Measurements from ENCODE around the gene CHMP4B. TPM values are rescaled to one million over a fixed set of nuclear protein-coding genes. Genes with fewer than 3 reads are reported as not detected.

CHMP4B gene
- total RNA-seq, 2 experiments from 2014 or later = 84.0 to 87.6 TPM

- CTCF ChIA-PET = interaction anchor here (0.7 to 1.7 kb wide), 2 partner anchors 18 to 21 kb away, joined by 3 to 6 read pairs; no protein-coding TSS in a partner anchor
- POLR2A ChIA-PET = interaction anchor here (0.6 to 2.4 kb wide), 5 partner anchors 9 to 299 kb away, joined by 3 to 14 read pairs (median 4); partner anchors contain the start of genes EIF2S2 and PXMP4
Observed at GRCh38 chr20:33812908-33813462, 1.8 kb downstream of the CHMP4B start.

DNA sequence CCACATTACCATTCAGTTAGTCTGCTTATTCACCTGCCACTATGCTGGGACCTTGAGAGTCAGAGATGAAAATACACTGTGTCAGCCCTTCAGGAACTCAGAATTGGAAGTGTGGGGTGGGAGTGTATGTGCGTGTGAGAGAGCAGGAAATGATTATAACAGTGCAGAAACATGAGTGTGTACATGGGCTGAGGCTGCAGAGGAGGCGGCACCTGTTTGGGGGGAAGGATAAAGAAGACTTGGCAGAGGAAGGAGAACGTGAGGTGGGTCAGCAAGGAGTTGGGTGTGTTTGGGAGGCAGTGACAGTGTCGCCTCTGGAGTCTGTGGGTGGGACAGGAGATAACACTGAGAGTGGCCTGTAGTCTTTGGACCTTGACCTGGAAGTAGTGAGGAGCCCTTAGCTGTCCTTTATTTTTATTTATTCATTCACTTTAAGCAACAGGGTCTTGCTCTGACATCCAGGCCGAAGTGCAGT, 3.1 kb downstream of the CHMP4B start:
- CTCF ChIA-PET = interaction anchor here (0.6 kb wide), 2 partner anchors 11 to 1276 kb away, joined by 3 read pairs; no protein-coding TSS in a partner anchor
- POLR2A ChIA-PET = interaction anchor here (1.1 kb wide), 1 partner anchor 10 kb away, joined by 4 read pairs; no protein-coding TSS in a partner anchor

DNA sequence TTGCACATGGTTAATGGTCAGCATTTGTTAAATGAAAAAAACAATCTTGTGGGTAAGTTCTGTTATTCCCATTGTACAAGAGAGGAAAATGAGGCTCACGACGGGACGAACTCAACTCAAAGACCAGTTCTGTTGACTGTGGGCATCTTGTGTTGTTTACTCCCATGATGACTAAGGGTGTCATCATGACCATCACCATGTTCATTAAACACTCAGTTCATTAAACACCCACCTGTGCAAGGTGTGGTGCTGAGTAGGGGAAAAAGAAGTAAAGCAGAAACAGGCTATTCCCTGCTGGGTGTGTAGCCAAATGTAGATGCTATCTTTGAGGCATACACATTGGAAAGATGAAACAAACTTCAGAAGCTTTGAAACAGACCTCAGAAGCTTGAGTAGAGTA, 4.5 kb downstream of the CHMP4B start:
- ChIA-PET POLR2A (no interaction called here), CTCF (no interaction called here)

DNA sequence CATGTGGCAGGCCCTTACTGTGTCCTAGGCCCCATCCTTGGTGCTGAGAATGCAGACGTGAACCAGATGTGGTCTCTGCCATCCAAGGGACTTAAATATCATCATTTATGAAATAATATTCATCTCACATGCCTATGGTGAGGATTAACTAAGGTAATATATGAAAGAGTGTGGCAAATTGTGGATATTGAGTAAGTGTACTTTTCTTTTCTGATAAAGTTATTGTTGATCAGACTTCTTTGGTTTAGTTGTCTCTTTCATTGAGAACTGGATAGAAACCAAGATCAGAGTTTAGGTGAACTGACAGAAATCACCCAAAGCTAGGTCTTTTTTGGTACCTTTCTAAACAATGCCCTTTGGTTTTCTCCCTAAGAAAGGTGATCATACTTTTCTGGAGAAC, 5.0 kb downstream of the CHMP4B start:
- CTCF ChIA-PET = no interaction called here

GRCh38 chr20:33817411-33817810, 6.3 kb downstream of the CHMP4B start:
- POLR2A ChIA-PET = no interaction called here
- CTCF ChIA-PET = no interaction called here

More for the DNA sequence above, 5.0 kb downstream of the CHMP4B start:
- POLR2A ChIA-PET = no interaction called here

- ChIA-PET POLR2A (interaction anchor here (0.6 kb wide), 1 partner anchor 244 kb away, joined by 3 read pairs; no protein-coding TSS in a partner anchor), CTCF (interaction anchor here (1.2 kb wide), 1 partner anchor 28 kb away, joined by 5 read pairs; no protein-coding TSS in a partner anchor)
Observed at GRCh38 chr20:33819456-33819855, 8.3 kb downstream of the CHMP4B start.

DNA sequence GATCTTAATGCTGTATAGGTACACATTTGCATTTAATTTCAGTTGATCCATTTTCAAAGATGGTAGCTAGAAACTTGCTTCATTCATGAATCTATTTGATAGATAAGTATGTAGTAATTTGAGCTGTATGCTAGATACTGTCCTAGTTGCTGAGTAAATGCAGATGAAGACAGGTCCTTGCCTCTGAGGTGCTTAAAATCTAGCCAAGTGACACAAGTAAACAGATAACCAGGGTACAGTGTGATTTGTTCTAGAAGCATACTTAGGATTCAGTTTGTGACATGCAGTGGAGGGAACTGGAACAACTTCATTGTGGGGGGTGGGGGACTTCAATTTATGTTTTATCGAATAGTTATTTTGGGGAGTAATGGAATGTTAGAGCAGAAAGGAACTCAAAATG, 9.2 kb downstream of the CHMP4B start:
- POLR2A ChIA-PET = no interaction called here

DNA sequence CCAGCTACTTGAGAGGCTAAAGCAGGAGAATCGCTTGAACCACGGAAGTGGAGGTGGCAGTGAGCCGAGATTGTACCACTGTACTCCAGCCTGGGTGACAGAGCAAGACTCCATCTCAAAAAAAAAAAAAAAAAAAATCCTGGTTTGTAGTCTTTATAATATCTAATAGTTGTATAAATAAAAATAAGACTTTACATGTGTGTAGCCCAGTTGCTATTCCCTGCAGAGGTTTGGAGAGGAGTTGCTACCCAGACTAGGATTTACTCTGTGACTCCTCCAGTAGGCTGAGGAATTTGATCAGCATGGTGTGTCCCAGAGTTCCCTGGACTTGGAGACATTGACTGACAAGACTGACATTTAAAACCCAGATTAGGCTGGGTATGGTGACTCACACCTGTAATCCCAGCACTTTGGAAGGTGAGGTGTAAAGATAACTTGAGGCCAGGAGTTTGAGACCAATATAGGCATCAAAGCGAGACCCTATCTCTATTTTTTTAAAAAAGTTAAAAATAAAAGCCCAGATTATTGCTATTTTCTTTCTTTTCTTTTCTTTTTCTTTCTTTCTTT, 10.2 kb downstream of the CHMP4B start:
- ChIA-PET CTCF (no interaction called here), POLR2A (no interaction called here)

More for the DNA sequence above, 9.2 kb downstream of the CHMP4B start:
- CTCF ChIA-PET = no interaction called here

DNA sequence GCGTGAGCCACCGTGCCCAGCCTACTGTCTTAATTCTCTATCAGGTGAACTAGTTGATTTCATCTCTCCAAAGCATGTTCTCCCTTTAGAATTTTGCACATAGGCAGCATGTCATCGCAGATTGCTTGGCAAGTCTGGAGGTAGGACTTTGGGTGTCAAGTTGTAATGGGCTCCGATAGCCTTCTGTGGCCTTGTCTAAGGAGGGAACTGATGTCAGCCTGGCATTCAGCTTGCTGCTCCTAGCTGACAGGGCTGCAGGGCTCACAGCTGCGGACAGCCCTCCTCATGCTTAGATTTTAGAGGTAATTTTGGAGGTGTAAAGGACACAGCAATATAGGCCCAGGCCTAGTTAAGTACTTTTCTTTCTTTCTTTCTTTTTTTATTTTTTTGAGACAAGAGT, 11.3 kb downstream of the CHMP4B start:
- ChIA-PET CTCF (no interaction called here), POLR2A (interaction anchor here (0.6 to 1.2 kb wide), 2 partner anchors 10 to 13 kb away, joined by 4 read pairs; no protein-coding TSS in a partner anchor)

- ChIA-PET CTCF (no interaction called here), POLR2A (interaction anchor here (1.2 kb wide), 1 partner anchor 11 kb away, joined by 4 read pairs; no protein-coding TSS in a partner anchor)
Observed at GRCh38 chr20:33822991-33823390, 11.8 kb downstream of the CHMP4B start.

GRCh38 chr20:33824852-33825251, 13.7 kb downstream of the CHMP4B start:
- CTCF ChIA-PET = interaction anchor here (0.6 to 1.0 kb wide), 2 partner anchors 46 to 360 kb away, joined by 3 read pairs; no protein-coding TSS in a partner anchor
- POLR2A ChIA-PET = interaction anchor here (0.7 kb wide), 1 partner anchor 11 kb away, joined by 4 read pairs; no protein-coding TSS in a partner anchor

DNA sequence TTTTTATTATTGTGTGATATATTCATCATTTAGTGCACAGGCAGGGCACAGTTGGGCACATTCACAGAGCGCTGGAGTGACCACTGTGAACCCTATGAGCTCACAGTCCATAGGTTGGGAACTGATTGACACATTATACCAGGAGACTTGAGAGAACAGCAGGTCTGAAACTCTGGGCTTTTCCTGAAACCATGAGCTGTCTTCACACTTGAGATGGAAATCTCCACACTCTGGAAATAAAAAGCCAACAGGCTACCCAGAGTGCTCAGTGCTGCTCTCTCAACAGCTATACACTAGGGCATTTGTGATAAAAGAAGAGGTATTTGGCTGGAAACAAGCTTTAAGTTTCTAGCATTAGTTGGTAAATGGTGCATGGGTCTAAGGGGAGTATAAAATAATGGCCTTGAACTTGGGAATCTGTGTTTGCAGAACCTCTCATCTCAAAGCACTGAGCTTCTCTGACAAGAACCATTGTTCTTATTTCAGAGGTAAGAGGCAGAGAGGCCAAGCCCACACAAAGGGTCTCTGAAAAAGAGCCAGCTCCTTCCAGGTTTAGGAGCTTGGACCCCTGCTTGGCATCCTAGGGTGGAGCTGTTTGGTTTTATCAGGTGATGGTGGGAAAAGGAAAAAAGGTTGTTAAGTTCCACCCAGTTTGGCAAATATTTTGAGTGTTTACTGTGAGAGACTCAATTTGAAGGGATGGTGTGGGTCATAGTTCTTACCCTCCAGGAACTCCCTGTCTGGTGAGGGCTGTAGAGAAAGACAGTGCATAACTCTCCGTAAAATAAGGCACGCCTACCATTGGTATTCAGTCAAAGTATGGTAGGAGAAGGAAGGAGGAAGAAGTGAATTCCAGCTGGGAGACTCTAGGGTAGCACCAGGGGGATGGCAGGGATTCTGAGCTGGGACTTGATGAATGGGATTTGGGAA, 14.5 kb downstream of the CHMP4B start:
- CTCF ChIA-PET = interaction anchor here (0.6 to 1.0 kb wide), 3 partner anchors 11 to 361 kb away, joined by 3 read pairs; no protein-coding TSS in a partner anchor
- POLR2A ChIA-PET = no interaction called here

DNA sequence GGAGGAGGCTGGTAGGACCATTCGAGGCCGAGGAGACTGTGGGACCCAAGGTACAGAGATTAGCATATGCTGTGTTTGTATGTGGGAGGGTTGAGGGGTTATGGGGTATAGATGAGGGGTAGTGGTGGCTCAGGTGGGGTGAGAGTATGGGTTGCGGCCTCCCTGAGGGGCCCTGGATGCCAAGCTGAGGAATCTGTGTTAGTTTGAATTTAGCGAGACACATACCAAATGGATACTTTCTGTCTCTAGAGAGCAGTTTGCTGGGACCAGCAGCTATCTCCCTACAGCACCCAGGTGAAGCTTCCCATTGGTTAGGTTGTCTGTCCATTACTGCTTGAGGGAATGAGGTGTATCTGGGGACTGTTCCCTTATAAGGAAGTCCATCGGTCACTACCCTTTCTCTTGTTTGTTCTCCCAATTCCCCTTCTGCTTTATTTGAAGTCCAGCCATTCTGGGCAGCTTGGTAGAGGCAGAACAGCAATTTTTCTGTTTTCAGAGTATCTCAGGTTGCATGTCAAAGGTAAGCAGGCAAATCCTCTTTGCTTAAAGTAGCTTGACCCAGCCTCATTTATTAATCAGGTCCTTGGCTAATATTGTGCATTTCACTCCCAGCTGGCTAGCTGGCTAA, 15.2 kb downstream of the CHMP4B start:
- CTCF ChIA-PET = interaction anchor here (0.8 kb wide), 1 partner anchor 12 kb away, joined by 3 read pairs; no protein-coding TSS in a partner anchor
- POLR2A ChIA-PET = no interaction called here

GRCh38 chr20:33827109-33827508, 16.0 kb downstream of the CHMP4B start:
- ChIA-PET POLR2A (no interaction called here), CTCF (no interaction called here)

DNA sequence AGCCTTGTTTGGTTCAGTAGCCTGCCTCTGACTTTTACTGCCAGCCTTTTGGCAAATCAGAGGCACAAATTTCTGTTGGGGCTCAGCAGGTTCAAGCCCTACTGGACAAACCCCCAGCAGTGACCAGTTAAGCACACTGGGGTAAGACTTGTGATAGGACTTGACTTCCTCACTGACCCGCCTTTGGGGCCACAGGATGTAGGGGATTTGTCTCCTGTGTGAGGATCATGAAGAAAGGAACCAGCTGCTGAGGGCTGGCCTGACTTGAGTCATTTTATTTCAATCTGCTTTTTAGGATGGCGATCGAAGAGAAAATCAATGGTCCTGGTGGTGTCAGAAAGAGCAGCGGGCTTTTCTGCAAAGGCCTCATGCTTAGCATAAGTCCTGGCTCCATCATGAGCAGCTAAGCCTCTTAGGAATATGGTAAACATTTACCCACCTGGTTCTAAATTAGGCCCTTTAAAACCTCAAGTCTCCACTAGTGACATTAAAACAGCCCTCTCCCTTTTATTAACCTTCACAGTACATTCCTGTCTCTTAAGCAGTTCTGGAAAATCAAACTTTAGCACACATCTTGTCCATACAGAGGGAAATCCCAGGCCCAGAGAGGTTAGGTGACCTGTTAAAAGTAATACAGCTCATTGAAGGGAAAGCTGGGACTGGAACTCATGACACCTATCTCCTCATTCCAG, 16.6 kb downstream of the CHMP4B start:
- CTCF ChIA-PET = no interaction called here
- POLR2A ChIA-PET = no interaction called here

- CTCF ChIA-PET = no interaction called here
- POLR2A ChIA-PET = no interaction called here
Observed at GRCh38 chr20:33828326-33828844, 17.2 kb downstream of the CHMP4B start.

DNA sequence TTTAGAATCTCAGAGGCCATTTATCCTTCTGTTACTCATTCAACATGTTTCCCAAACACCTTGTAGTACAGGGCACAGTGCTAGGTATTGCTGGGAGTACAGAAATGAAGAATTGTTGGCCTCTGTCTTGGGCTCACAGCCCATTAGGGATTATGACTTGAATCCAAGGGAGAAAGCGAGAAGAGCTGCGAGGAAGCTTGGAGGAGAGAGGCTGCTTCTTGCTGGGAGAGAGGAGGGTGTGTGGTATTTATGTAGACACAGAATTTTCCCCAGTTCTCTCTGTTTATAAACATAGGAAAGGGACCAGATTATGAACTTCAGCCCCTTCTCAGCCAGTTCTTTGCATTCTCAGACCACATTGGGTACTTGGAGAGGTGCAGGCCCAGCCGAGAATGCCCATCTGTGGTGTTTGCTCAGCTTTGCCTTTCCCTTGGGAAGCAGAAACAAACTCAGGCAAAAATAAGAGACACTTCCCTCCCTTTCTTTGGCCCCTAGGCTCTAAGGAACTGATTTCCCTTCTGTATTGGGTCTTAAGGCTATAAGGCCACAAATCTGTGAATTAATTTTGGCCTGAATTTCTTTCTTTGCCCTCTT, 17.9 kb downstream of the CHMP4B start:
- POLR2A ChIA-PET = no interaction called here
- CTCF ChIA-PET = no interaction called here

- ChIA-PET POLR2A (no interaction called here), CTCF (no interaction called here)
Observed at GRCh38 chr20:33829636-33830035, 18.5 kb downstream of the CHMP4B start.
